DOHH2 (cell line): ENCODE measurements around the gene C6orf62.
"Not testable (repeated sequence)": the region's sequence is repeated elsewhere in the genome, so short reads cannot be mapped to it uniquely, and the experiment has no call there.

Experiments
- H3F3A ChIP-seq: fragments of 200-600 bp; sonication (generic), shearing (Covaris generic); 2 replicates; pipeline ENCODE4 v1.6.0; 2016; ENCODE audit warnings: antibody characterized with exemption, mild to moderate bottlenecking; ENCODE audit not compliant: control insufficient read depth, insufficient read depth
- H3K27ac ChIP-seq: fragments of 200-600 bp; sonication (generic); 2 replicates; pipeline ENCODE4 v1.5.1; 2014; ENCODE audit warnings: low read depth, mild to moderate bottlenecking, low read length, moderate library complexity
- H3K27me3 ChIP-seq: fragments of 200-600 bp; sonication (generic); 2 replicates; pipeline ENCODE4 v1.6.1; 2014; ENCODE audit warnings: mild to moderate bottlenecking, low read length, mixed read lengths; ENCODE audit not compliant: control insufficient read depth
- H3K36me3 ChIP-seq: fragments of 200-600 bp; sonication (generic); 2 replicates; pipeline ENCODE4 v1.6.1; 2014; ENCODE audit warnings: mild to moderate bottlenecking, low read length, moderate library complexity, mixed read lengths; ENCODE audit not compliant: control insufficient read depth
- H3K4me1 ChIP-seq: fragments of 200-600 bp; sonication (generic); 2 replicates; pipeline ENCODE4 v1.6.1; 2014; ENCODE audit warnings: mild to moderate bottlenecking, low read length, mixed read lengths; ENCODE audit not compliant: control insufficient read depth
- H3K4me2 ChIP-seq: fragments of 200-600 bp; sonication (generic); 2 replicates; pipeline ENCODE4 v1.6.0; 2014; ENCODE audit warnings: mild to moderate bottlenecking, low read length, moderate library complexity
- H3K4me3 ChIP-seq: fragments of 200-600 bp; sonication (generic); 2 replicates; pipeline ENCODE4 v1.5.1; 2014; ENCODE audit warnings: mild to moderate bottlenecking, low read length, mixed read lengths
- H3K79me2 ChIP-seq: fragments of 200-600 bp; sonication (generic); 2 replicates; pipeline ENCODE4 v1.6.1; 2014; ENCODE audit warnings: mild to moderate bottlenecking, low read length, mixed read lengths; ENCODE audit not compliant: control insufficient read depth
- H3K9me2 ChIP-seq: fragments of 200-600 bp; sonication (generic); replicated peaks from 2 replicates; pipeline ENCODE4 v1.6.1; 2014; ENCODE audit warnings: mild to moderate bottlenecking, low read length, mixed read lengths; ENCODE audit not compliant: control insufficient read depth
- H3K9me3 ChIP-seq: fragments of 200-600 bp; sonication (generic); 2 replicates; pipeline ENCODE4 v1.6.1; 2014; ENCODE audit warnings: antibody characterized with exemption, low read length, mixed read lengths; ENCODE audit not compliant: control insufficient read depth, insufficient read depth
- H4K20me1 ChIP-seq: fragments of 200-600 bp; sonication (generic); 2 replicates; pipeline ENCODE4 v1.6.0; 2014; ENCODE audit warnings: low read depth, mild to moderate bottlenecking, antibody characterized with exemption, low read length, moderate library complexity; ENCODE audit not compliant: control insufficient read depth, insufficient read depth
- CTCF ChIP-seq: fragments of 200-600 bp; sonication (generic); IDR thresholded peaks from one replicate; pipeline ENCODE4 v1.5.1; 2014; ENCODE audit warnings: antibody characterized with exemption, mild to moderate bottlenecking, low read depth, low read length; ENCODE audit not compliant: poor library complexity, severe bottlenecking
- EZH2phosphoT487 ChIP-seq: fragments of 200-600 bp; sonication (generic); IDR thresholded peaks from 2 replicates; pipeline ENCODE4 v1.6.1; 2017; ENCODE audit warnings: borderline replicate concordance, mild to moderate bottlenecking, antibody characterized with exemption, low read length, moderate library complexity, mixed read lengths

The C6orf62 gene

GRCh38 chr6:24683297-24684296 lies 35.4 kb downstream of the C6orf62 start:
- Histone ChIP-seq H4K20me1 (no peaks in the 10 kb centered on the region), H3K4me2 (no peak overlapping the region), H3K36me3 (no peaks in the 10 kb centered on the region), H3K27me3 (no peaks in the 10 kb centered on the region), H3K9me3 (no peaks in the 10 kb centered on the region), H3K79me2 (no peaks in the 10 kb centered on the region), H3F3A (no peaks in the 10 kb centered on the region), H3K9me2 (no peaks in the 10 kb centered on the region), H3K4me1 (no peaks in the 10 kb centered on the region), H3K27ac (no peak overlapping the region), H3K4me3 (no peak overlapping the region)
- no peak for TF ChIP-seq EZH2phosphoT487
- no peak for TF ChIP-seq CTCF

- TF ChIP-seq CTCF (no peak), EZH2phosphoT487 (no peak)
- no peaks in the 10 kb centered on the region for H3K27me3 ChIP-seq
- H3K4me2 ChIP-seq = no peak overlapping the region
- H3K36me3 ChIP-seq = no peaks in the 10 kb centered on the region
- H3K9me2 ChIP-seq = no peaks in the 10 kb centered on the region
- H3K79me2 ChIP-seq = no peaks in the 10 kb centered on the region
- H3K9me3 ChIP-seq = no peaks in the 10 kb centered on the region
- H3K4me3 ChIP-seq = no peak overlapping the region
- no peak overlapping the region for H3K27ac ChIP-seq
- no peaks in the 10 kb centered on the region for H3F3A ChIP-seq
- H3K4me1 ChIP-seq = no peaks in the 10 kb centered on the region
- H4K20me1 ChIP-seq = no peaks in the 10 kb centered on the region
Measured at GRCh38 chr6:24680582-24680981, 38.4 kb downstream of the C6orf62 start.

- H3K36me3 ChIP-seq, H3K4me3 ChIP-seq, H3K9me2 ChIP-seq, H3K27me3 ChIP-seq, H3K4me2 ChIP-seq, H3F3A ChIP-seq, H3K4me1 ChIP-seq, H3K27ac ChIP-seq, H4K20me1 ChIP-seq, H3K79me2 ChIP-seq, H3K9me3 ChIP-seq: not testable (repeated sequence)
Measured at GRCh38 chr6:24678792-24679352, 40.1 kb downstream of the C6orf62 start.

GRCh38 chr6:24673625-24674024 lies 45.3 kb downstream of the C6orf62 start:
- Histone ChIP-seq H3K79me2 (no peaks in the 10 kb centered on the region), H3K4me2 (no peak overlapping the region), H3K9me2 (no peaks in the 10 kb centered on the region), H3K9me3 (peaks cover 10% of the 10 kb centered on the region; the same call in 1 of the 2 replicates), H3K4me1 (no peaks in the 10 kb centered on the region), H3K36me3 (no peaks in the 10 kb centered on the region), H3K4me3 (no peak overlapping the region), H3F3A (no peaks in the 10 kb centered on the region), H3K27ac (no peak overlapping the region), H4K20me1 (no peaks in the 10 kb centered on the region), H3K27me3 (no peaks in the 10 kb centered on the region)
- no peak for TF ChIP-seq CTCF
- TF ChIP-seq EZH2phosphoT487 = no peak
